Measurements from ENCODE around the gene ZNF587B.
A peak's percentile ranks its signal among the peaks of the same experiment; 100 is the strongest.
"Not testable (repeated sequence)": the region's sequence is repeated elsewhere in the genome, so short reads cannot be mapped to it uniquely, and the experiment has no call there.

ZNF587B gene

DNA sequence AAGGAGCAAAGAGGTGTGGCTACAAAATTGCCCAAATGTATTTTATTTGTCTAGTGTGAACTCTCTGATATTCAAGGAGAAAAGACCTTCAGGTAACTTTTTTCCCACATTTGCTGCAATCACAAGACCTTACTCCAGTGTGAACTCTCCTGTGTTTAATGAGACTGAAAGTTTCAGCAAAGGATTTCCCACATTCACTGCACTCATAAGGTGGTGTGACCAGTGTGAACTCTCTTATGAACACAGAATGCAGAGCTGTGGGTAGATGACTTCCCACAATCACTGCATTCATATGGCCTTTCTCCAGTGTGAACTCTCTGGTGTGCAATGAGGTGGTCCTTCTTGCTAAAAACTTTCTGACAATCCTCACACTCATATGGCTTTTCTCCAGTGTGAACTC lies 42.4 kb downstream of the ZNF587B start:
- DNase-seq: no peak

GRCh38 chr19:57873883-57874799 lies 44.0 kb downstream of the ZNF587B start:
- not testable (repeated sequence) for DNase-seq

GRCh38 chr19:57886046-57886445 lies 55.9 kb downstream of the ZNF587B start:
- no peak for DNase-seq

DNA sequence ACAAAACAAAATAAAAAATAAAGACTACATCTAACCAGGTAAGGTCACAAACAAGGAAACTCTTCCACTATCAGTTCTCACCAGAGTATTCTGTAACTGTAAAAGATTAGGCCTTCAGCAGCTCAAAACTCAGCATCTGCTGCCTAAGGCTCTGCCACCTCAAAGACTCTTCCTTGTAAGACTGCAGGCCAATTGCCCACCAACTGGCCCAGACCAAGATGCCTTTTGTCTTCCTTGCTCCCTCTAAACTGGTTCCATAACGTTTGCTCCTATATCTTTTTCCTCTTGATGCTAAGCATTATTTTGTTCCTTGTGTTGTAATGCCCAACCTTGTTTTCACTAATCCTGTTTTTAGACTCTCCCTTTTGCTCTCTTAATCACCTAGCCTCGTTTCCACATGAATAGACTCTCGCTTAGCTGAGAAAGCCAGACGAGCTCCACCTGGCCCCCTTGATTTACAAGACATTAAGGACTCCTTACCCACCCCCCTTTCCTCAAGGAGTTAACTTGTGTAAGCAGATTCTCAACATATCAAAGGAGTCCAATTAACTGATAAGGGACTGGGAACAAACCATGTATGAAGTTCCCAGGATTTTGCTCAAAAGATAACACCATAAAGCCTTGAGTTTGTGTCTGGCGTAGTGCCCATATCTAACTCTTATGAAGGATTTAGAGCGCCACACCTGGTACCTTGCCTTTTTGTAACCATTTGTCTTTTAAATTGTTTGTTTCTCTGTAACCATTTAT lies 57.3 kb downstream of the ZNF587B start:
- DNase-seq: no peak

GRCh38 chr19:57888107-57888559 lies 58.0 kb downstream of the ZNF587B start:
- DNase-seq: no peak

GRCh38 chr19:57888560-57889231 lies 58.6 kb downstream of the ZNF587B start, which contains the start of gene ZNF814:
Gene ZNF814 (minus strand): TSS chr19:57889037. CDS start chr19:57888802, 235 bp downstream.
- DNase-seq: peak; percentile 82 to 85

DNA sequence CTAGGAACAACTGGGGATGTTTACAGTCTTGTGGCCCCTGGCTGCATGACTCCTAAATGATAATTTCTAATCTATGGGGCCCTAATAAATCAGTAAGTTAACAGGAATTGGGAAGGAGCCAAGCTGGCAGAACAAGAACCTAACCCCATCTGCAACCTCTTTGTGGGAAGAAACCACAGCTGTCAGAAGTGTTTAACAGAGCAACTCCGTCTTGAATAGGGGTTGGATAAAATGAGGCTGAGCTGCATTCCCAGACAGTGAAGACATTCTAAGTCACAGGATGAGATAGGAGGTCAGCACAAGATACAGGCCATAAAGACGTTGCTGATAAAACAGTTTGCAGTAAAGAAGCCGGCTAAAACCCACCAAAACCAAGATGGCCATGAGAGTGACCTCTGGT lies 60.6 kb downstream of the ZNF587B start:
- not testable (repeated sequence) for DNase-seq

Measured in inflammatory macrophage (primary cell).